ENCODE results near the gene EFCAB5.

- TF ChIP-seq CTCF (IDR thresholded peaks at IDR 0.05) (no peak), POLR2AphosphoS5 (IDR thresholded peaks at IDR 0.05; ENCODE audit: insufficient read depth in 1 of 2, low read depth in 1 of 2) (no peak), POLR2A (IDR thresholded peaks at IDR 0.05) (no peak)
Observed at GRCh38 chr17:30124273-30124796, 182.9 kb downstream of the EFCAB5 start.

All from vagina (tissue), 2 donors.